ENCODE data around the gene MAGEA8.
"Not testable (repeated sequence)": the region's sequence is repeated elsewhere in the genome, so short reads cannot be mapped to it uniquely, and the experiment has no call there.

Gene MAGEA8

DNA sequence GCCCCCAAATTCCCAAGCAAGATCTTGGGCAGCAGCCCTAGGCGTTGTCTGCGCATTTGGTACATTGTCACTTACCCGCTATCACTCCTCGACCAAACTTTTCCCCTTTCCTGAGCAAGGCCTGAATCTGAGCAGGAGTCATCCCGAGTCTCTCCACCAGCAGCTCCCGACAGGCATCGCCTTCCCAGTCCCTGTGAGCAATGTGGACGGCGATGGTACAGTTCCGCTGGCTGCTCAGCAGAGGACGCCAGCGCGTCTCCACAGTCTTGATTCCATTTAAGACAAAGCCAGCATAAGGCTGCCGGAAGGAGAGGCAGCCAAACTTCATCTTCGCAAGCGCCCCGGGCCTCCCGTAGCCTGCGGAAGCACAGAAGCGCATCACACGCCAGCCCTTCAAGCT is 52.6 kb downstream of the MAGEA8 start:
- H3K4me1 Mint-ChIP-seq; H3K4me3 Mint-ChIP-seq; ATAC-seq (replicated peaks; ENCODE audit: extremely low read depth, poor library complexity, severe bottlenecking); H3K27me3 Mint-ChIP-seq; H3K36me3 Mint-ChIP-seq (ENCODE audit: insufficient read depth); H3K27ac Mint-ChIP-seq (ENCODE audit: low read depth); H3K9me3 Mint-ChIP-seq; DNase-seq (ENCODE audit: low spot score in 2 of 2): not testable (repeated sequence)

Data from central memory CD8-positive, alpha-beta T cell (primary cell).